Small intestine (tissue), 7 donors: ENCODE data around the gene TEX51. TPM values are rescaled to one million over a fixed set of nuclear protein-coding genes. Genes with fewer than 3 reads are reported as not detected.

Experiments used
- DNase-seq, 2 donors: peaks; one replicate each; pipeline versions ENCODE4 v3.0.0 to v3.0.0-alpha.2; 2013
- FAIRE-seq: peaks from 2 replicates; lab custom pipeline; 2012; peaks lifted over from hg19 to GRCh38; lab: Jason Lieb, UNC
- H3K27ac ChIP-seq, 3 donors: one replicate each; pipeline ENCODE4 v1.5.1; 2013; ENCODE audit warnings: low read length in 2 of 3, mild to moderate bottlenecking in 2 of 3, control low read depth in 1 of 3, inconsistent platforms in 1 of 3, low read depth in 1 of 3, moderate library complexity in 1 of 3
- H3K27me3 ChIP-seq, 3 donors: one replicate each; pipeline ENCODE4 v1.6.1; 2013; ENCODE audit warnings: low read length in 3 of 3, inconsistent platforms in 1 of 3; ENCODE audit not compliant: control insufficient read depth in 3 of 3, insufficient read depth in 3 of 3
- H3K36me3 ChIP-seq, 3 donors: one replicate each; pipeline ENCODE4 v1.6.1; 2013; ENCODE audit warnings: low read length in 3 of 3, inconsistent platforms in 1 of 3, low read depth in 1 of 3, mild to moderate bottlenecking in 1 of 3, moderate library complexity in 1 of 3; ENCODE audit not compliant: control insufficient read depth in 3 of 3, insufficient read depth in 2 of 3
- H3K4me1 ChIP-seq, 3 donors: one replicate each; pipeline ENCODE4 v1.6.1; 2013; ENCODE audit warnings: low read length in 2 of 3, inconsistent platforms in 1 of 3, low read depth in 1 of 3, mild to moderate bottlenecking in 1 of 3, moderate library complexity in 1 of 3; ENCODE audit not compliant: control insufficient read depth in 3 of 3, insufficient read depth in 2 of 3
- H3K4me3 ChIP-seq, 3 donors: one replicate each; pipeline ENCODE4 v1.5.1; 2013; ENCODE audit warnings: low read length in 3 of 3, control low read depth in 1 of 3, inconsistent platforms in 1 of 3, low read depth in 1 of 3, mild to moderate bottlenecking in 1 of 3, moderate library complexity in 1 of 3
- H3K9me3 ChIP-seq, 2 donors: one replicate each; pipeline ENCODE4 v1.6.1; 2013; ENCODE audit warnings: low read depth in 1 of 2, low read length in 1 of 2; ENCODE audit not compliant: control insufficient read depth in 2 of 2, insufficient read depth in 1 of 2
- WGBS, 3 donors: extraction: QIAGEN DNeasy Blood & Tissue Kit; methylation state at CpG; one replicate each; pipeline ENCODE4 v1.1.7; 2013; 5-methylcytosine and 5-hydroxymethylcytosine counted together
- polyA plus RNA-seq, 4 donors: library from polyadenylated mRNA; stranded (reverse) in 3 of 4; unstranded in 1 of 4; fragments of 200-250 nt in 3 of 4; fragments of 120-200 nt in 1 of 4; gene quantifications; one replicate each; pipeline versions ENCODE4 v1.2.1 to v1.2.3, GENCODE V29; 2013
- donor health status: healthy with polysubstance abuse.
- donor health status: control.
- donor health status: control.
- donor health status: Bipolar disorder and iron deficiency.
- donor health status: healthy.

The TEX51 gene
- polyA plus RNA-seq, 4 donors, result not detected

DNA sequence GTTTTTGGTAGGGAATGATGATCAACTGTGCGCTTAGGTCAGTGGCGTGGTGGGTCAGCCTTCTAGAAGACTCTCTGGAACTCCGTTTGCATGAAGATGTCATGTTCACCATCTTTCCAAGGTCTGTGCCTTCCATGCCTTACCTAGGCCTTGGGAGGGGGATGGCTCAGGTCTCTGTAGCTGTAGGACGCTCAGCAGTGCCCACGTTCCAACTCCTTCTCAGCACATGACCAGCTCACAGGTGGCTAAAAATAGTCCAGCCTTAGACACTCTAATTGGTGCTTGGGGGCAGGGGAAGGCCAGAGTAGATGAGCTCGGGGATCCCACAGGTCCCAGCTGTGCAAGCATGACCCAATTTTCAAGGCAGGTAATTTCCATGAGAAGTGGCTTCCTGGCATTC, 42.3 kb upstream of the TEX51 start:
- Histone ChIP-seq H3K4me3 (no peak overlapping the region), H3K27ac (no peak overlapping the region), H3K4me1 (no peaks in the 10 kb centered on the region), H3K27me3 (peaks cover 0 to 4% (median 4%) of the 10 kb centered on the region in 3 donors), H3K9me3 (no peaks in the 10 kb centered on the region), H3K36me3 (no peaks in the 10 kb centered on the region)
- 70 to 79% (median 77%) methylated on average over 6 of the region's 6 CpGs for WGBS, 3 donors
- DNase-seq (no peak), FAIRE-seq (no peak)

DNA sequence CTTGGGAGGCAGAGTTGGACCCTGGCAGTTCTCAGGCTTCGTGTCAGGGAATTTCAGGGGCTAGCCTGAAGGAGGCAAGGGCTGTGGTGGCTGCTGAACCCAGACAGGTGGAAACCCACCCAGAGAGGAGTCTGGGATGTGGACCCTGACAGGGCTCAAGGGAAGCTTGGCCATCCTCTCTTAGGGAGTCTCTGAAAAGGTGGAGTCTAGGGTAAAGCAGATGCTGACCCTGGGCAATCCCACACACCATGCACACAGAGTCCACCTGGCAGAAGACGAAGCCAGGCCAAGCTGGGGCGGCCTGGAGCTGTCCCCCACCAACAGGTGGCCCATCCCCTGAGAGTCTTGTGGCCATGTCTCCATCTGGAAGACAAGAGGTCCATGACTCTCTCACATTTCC, 41.2 kb upstream of the TEX51 start:
- DNase-seq (no peak), FAIRE-seq (no peak)
- 58 to 76% (median 69%) methylated on average over 3 of the region's 3 CpGs for WGBS, 3 donors
- H3K36me3 ChIP-seq, result no peaks in the 10 kb centered on the region
- H3K4me3 ChIP-seq, result no peak overlapping the region
- peaks cover 0 to 4% (median 4%) of the 10 kb centered on the region in 3 donors for H3K27me3 ChIP-seq
- H3K4me1 ChIP-seq, result no peaks in the 10 kb centered on the region
- no peaks in the 10 kb centered on the region for H3K9me3 ChIP-seq
- no peak overlapping the region for H3K27ac ChIP-seq

DNA sequence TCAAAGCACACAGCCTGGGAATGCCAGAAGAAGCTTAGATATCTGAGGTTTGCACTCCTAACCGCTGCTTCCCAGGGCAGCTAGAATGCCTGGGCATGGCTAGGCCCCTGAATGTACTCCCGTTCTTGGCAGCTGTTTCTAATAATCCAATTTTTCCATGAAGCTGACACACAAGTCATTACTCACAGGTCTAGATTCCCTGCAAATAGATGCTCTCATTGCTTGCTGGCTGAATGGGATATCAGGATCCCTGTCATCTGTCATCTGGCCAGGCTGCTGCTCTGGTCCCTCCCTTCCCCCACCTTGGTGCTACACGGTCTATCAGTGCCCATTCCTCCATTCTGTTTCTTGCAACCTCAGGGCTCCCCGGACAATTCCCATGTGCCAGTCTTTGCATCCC, 40.7 kb upstream of the TEX51 start:
- H3K27ac ChIP-seq, result no peak overlapping the region
- FAIRE-seq (no peak), DNase-seq (no peak)
- no peaks in the 10 kb centered on the region for H3K9me3 ChIP-seq
- H3K36me3 ChIP-seq, result no peaks in the 10 kb centered on the region
- H3K27me3 ChIP-seq, result peaks cover 0 to 4% (median 4%) of the 10 kb centered on the region in 3 donors
- H3K4me1 ChIP-seq, result no peaks in the 10 kb centered on the region
- WGBS, 3 donors, result 76 to 84% (median 79%) methylated on average over 4 of the region's 4 CpGs
- H3K4me3 ChIP-seq, result no peak overlapping the region

DNA sequence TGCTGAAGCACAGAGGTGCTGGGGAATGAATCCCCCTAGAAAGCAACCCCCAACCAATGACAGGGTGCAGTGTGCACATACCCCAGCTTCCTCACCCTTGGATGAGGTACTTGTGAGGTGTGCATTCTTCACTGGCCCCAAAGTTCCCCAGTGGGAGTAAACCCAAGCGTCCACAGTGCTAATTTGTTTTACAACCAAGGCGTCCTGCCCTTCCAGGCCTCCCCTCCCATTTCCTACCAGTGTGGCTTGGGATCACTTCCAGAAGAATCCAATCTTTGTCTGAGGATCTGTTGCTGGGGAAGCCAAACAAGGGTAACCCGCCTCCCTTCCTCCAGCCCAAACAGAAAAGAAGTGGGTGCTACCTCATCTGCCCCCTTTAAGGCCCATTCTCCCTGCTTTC, 40.3 kb upstream of the TEX51 start:
- Histone ChIP-seq H3K9me3 (no peaks in the 10 kb centered on the region), H3K4me3 (no peak overlapping the region), H3K27me3 (peaks cover 0 to 4% (median 4%) of the 10 kb centered on the region in 3 donors), H3K36me3 (no peaks in the 10 kb centered on the region), H3K4me1 (no peaks in the 10 kb centered on the region), H3K27ac (no peak overlapping the region)
- 51 to 71% (median 51%) methylated on average over 3 of the region's 3 CpGs for WGBS, 3 donors
- no peak for FAIRE-seq
- DNase-seq, result no peak

DNA sequence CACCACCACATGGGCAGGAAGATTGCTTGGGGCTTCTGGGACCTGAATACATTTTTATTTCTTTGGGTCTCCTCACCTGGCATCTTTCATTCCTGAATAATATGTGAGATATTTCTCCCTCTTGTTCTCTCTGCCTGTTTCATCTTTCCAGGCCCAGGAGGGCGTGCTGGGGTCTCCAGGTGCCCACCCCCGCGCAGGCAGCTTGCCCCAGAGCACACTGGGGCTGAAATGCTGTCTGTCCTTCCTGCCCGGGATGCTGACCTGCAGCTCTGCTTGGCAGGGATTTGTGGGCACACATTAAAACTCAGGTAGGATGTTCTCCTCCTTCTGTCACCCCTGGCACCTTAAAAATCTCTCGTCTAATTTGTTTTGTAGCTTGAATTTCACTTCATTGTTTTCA, 39.7 kb upstream of the TEX51 start:
- no peak for FAIRE-seq

DNA sequence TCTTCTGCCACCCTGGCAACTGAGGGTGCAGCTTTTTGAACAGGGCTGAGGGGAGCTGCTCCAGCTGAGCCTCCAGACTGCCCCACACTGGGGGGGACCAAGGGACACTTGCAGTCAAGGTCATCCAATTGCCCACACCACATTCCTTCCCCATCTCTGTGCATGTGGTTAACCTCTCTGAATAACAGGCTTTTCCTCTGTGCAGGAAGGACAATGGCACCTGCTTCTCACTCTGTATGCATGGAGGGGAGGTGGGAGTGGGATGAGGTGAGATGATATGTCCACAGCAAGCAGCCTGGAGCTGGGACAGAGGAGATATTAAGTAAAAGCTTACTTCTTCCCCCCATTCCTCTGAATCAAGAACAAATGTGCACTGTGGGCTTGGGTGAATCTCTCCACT, 39.1 kb upstream of the TEX51 start:
- Histone ChIP-seq H3K4me1 (no peaks in the 10 kb centered on the region), H3K9me3 (no peaks in the 10 kb centered on the region), H3K36me3 (no peaks in the 10 kb centered on the region), H3K4me3 (no peak overlapping the region), H3K27me3 (peaks cover 0 to 4% (median 4%) of the 10 kb centered on the region in 3 donors), H3K27ac (no peak overlapping the region)
- DNase-seq, result no peak
- no peak for FAIRE-seq

More for the DNA sequence above, 39.7 kb upstream of the TEX51 start:
- Histone ChIP-seq H3K27me3 (peaks cover 0 to 4% (median 4%) of the 10 kb centered on the region in 3 donors), H3K4me3 (no peak overlapping the region), H3K27ac (no peak overlapping the region), H3K4me1 (no peaks in the 10 kb centered on the region), H3K9me3 (no peaks in the 10 kb centered on the region), H3K36me3 (no peaks in the 10 kb centered on the region)
- WGBS, 3 donors, result 41 to 71% (median 56%) methylated on average over 5 of the region's 5 CpGs
- no peak for DNase-seq

DNA sequence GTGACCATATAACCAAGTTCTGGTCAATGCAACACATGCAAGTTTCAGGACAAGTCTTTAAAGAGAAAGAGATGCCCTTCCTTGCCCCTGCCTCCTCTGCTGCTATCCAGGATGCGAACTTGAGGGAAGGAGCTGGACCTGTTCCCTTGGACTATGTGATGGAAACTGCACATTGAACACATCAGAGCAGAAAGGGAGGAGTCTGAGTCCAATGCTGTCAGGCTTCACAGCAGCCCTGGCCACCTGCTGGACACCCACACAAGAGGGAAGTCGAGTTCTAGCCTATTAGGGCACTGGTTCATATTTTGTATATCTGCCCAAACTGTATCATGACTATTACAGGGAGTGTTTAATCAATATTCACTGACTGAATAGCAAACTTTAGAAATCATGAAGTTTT, 38.3 kb upstream of the TEX51 start:
- Histone ChIP-seq H3K4me1 (no peaks in the 10 kb centered on the region), H3K27me3 (peaks cover 0 to 4% (median 4%) of the 10 kb centered on the region in 3 donors), H3K9me3 (no peaks in the 10 kb centered on the region), H3K27ac (no peak overlapping the region), H3K4me3 (no peak overlapping the region), H3K36me3 (no peaks in the 10 kb centered on the region)
- DNase-seq, result no peak
- 39 to 63% (median 51%) methylated on average over 2 of the region's 2 CpGs for WGBS, 3 donors
- FAIRE-seq, result no peak

DNA sequence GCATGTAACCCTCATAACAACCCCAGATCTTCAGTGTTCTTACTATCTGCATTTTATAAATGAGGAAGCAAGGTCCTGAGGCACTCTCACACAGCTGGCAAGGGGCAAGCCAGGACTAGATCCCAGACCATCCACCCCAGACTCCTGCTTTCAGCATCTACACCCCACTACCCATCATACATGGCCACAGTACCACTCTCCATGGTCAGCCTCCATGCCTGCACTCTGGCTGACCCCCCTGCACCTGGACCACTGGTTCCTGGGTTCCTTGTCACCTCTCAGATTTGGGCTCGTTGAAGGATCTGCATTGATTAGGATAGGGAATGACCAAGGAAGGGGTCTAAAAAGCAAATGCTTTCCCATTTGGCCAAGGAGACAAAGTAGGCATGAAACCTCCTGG, 36.0 kb upstream of the TEX51 start:
- Histone ChIP-seq H3K36me3 (no peaks in the 10 kb centered on the region), H3K4me1 (no peaks in the 10 kb centered on the region), H3K9me3 (peaks cover 0 to 3% of the 10 kb centered on the region in 2 donors), H3K27ac (no peak overlapping the region), H3K27me3 (peaks cover 0 to 4% (median 4%) of the 10 kb centered on the region in 3 donors), H3K4me3 (no peak overlapping the region)
- WGBS, 3 donors, result 67 to 77% (median 74%) methylated on average over 1 of the region's 1 CpG
- DNase-seq (no peak), FAIRE-seq (no peak)

DNA sequence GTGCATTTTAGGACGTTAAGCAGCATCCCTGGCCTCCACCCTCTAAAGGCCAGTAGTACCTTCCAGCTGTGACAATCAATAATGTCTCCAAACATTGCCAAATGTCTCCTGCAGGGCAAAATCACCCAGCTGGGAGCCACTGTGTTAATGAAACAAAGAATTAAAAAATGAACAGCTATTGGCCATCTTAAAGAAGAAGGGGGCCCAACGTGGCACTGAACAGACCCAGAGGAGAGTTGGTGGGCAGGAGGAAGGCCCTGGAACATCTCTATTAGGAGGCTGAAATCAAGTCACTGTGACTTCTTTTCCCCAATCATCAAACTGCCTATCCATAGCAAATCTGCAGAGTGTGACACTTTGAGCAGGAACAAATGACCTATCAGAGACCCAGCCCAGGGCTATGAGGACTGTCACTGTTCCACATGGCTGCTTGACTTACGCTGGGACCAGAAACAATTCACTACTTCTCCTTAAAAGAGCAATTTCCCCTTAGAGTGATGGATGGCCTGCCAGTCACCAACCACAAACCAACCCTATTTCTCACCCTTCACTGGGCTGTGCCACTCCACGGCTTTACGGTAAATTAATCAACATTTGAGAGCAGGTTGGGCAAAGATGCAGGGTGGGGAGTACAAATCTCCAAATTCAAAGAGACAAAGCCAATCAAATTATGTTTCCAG, 35.2 kb upstream of the TEX51 start:
- WGBS, 3 donors, result 57 to 82% (median 60%) methylated on average over 5 of the region's 5 CpGs
- DNase-seq, result no peak
- Histone ChIP-seq H3K27me3 (peaks cover 0 to 4% (median 2%) of the 10 kb centered on the region in 3 donors), H3K36me3 (no peaks in the 10 kb centered on the region), H3K4me1 (no peaks in the 10 kb centered on the region), H3K27ac (no peak overlapping the region), H3K4me3 (no peak overlapping the region), H3K9me3 (peaks cover 0 to 3% of the 10 kb centered on the region in 2 donors)
- no peak for FAIRE-seq
